OCI-M1 (cell line): ENCODE measurements around the gene G6PC2.

Experiments used
- DNase-seq: peaks from one replicate; lab custom pipeline; 2025; lab: John Stamatoyannopoulos, UW

The G6PC2 gene

DNA sequence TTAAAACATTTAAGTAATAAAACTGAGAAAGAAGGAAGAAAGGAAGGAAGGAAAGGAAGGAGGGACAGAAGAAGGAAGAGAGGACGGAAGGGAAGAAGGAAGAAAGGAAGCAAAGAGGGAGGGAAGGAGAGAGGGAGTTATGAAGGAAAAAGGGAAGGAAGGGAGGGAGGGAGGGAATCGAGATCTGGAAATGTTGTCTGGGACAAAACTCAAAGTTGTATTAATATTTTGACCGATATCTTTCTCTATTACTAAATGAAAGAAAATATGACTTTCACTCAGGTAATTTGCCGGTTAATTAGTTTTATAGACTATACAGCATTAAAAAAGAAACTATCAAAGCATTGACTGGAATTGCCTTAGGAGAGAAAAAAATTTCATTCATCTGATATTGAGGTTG lies 44.4 kb downstream of the G6PC2 start:
- DNase-seq, result no peak

DNA sequence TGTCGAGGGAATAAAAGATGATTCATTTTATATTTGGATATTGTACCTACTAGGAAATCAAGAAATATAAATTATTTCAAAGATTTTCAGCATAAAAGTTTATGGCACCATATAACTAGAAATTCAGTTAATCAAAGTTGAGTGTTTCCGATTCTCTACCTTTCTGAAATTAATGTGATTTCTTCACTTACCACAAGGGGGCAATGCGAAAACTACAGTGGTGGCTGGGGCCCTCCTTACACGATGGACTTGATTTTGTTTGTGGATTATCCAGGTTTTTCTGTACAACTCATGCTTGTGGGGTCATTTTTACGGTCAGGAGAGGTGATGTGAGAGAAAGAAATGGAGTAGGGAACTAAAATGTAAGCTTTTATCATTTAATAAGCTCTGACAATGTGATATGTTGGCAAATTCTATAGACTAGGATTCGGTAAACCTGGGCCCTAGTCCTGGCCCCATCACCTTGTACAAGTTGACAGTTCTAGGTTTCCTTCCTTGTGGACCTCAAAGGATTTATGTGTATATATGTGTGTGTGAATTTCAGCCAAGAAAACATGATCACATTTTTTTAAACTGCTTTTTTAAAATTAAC lies 47.6 kb downstream of the G6PC2 start:
- DNase-seq, result peak; percentile 41

DNA sequence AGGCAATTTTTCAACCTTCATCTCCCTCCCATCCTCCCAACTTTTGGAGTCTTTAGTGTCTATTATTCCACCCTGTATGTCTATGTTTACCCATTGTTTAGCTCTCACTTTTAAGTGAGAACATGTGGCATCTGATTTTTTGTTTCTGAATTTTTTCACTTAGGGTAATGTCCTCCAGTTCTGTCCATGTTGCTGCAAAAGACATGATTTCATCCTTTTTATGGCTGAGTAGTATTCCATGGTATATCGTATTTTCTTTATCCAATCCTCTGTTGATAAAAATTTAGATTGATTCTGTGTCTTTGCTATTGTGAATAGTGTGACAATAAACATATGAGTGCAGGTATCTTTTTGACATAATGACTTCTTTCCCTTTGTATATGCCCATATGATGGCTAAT lies 48.2 kb downstream of the G6PC2 start:
- DNase-seq, result no peak

DNA sequence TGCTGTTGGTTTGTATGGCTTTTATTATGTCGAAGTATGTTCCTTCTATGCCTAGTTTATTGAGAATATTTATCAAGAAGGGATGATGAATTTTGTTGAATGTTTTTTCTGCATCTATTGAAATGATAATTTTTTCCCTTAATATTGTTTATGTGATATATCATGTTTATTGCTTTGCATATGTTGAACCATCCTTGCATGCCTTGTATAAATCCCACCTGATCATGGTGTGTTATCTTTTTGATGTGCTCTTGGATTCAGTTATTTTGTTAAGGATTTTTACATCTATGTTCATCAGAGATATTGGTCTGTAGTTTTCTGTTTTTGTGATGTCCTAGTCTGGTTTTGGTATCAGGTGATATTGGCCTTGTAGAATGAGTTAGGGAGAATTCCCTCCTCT lies 50.8 kb downstream of the G6PC2 start:
- DNase-seq, result no peak

DNA sequence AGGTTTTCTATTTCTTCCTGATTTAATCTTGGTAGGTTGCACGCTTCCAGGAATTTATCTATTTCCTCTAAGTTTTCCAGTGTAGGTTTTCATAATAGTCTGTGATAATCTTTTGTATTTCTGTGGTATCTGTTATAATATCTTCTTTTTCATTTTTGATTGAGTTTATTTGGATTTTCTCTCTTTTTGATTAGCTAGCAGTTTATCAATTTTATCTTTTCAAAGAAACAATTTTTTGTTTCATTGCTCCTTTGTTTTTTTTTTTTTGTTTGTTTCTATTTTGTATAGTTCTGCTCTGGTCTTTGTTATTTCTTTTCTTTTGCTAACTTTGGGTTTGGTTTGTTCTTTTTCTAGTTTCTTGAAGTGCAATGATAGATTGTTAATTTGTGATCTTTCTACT lies 51.3 kb downstream of the G6PC2 start:
- DNase-seq, result no peak

DNA sequence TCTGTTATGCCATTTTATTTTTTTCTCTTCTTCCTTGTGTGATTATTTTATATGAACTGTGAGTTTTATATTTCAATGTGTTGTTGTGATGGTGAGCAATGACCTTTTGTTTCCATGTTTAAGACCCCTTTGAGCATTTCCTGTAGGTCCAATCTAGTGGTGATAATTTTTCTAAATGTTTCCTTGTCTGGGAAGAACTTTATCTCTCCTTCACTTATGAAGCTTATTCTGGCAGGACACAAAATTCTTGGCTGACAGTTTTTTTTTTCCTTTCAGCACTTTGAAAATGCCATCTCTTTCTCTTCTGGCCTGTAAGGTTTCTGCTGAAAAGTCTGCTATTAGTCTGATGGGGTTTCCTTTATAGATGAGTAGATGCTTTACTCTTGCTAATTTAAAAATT lies 53.2 kb downstream of the G6PC2 start:
- DNase-seq, result no peak

DNA sequence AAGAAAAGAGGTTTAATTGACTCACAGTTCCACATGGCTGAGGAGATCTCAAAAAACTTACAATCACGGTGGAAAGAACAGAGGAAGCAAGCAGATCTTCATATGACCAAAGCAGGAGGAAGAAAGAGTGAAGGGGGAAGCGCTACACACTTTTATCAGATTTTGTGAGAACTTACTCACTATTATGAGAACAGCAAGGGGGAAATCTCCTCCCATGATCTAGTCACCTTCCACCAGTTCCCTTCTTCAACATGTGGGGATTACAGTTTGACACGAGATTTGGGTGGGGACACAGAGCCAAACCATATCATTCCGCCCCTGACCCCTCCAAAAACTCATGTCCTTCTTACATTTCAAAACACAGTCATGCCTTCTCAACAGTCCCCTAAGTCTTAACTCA lies 54.2 kb downstream of the G6PC2 start:
- no peak for DNase-seq

DNA sequence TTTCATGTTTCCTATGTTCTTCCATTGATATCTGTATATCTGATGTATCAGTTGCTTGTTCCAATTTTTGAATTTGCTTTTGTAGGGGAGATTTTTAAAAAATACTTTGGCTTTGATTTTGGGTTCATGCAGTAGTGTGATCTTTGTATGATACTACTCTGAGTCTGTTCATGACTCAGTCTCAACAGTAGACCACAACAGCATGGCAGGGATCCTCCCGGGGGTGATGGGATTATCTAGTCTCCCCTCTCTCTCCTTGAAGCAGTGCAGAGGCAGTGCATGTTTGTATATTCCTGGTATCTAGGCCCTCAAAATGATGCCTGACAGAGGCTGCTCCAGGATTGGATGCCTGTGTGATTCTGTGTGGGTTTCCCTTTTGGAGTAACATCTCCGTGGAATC lies 55.3 kb downstream of the G6PC2 start:
- no peak for DNase-seq
